Spleen (tissue), 11 donors: ENCODE measurements around the gene SETD7. TPM values are rescaled to one million over a fixed set of nuclear protein-coding genes. Genes with fewer than 3 reads are reported as not detected.
A peak's percentile ranks its signal among the peaks of the same experiment; 100 is the strongest.

Experiments used
- DNase-seq: peaks from one replicate; pipeline ENCODE4 v3.0.0-alpha.2; 2020
- H3K27ac ChIP-seq, 8 donors: fragments of 200-600 bp; sonication (generic) in 7 of 8; 1 replicate in 4 of 8; 2 replicates in 4 of 8; pipeline versions ENCODE4 v1.5.0 to v1.8.0; 2016 to 2021; ENCODE audit warnings: inconsistent platforms in 4 of 8, mild to moderate bottlenecking in 4 of 8, moderate library complexity in 1 of 8
- H3K27me3 ChIP-seq, 7 donors: fragments of 200-600 bp; sonication (generic) in 6 of 7; replicated peaks in 1 of 7; 1 replicate in 4 of 7; 2 replicates in 3 of 7; pipeline versions ENCODE4 v1.5.0 to v1.8.0; 2016 to 2021; ENCODE audit warnings: inconsistent platforms in 3 of 7, mild to moderate bottlenecking in 1 of 7
- H3K36me3 ChIP-seq, 6 donors: fragments of 200-600 bp; sonication (generic) in 5 of 6; 1 replicate in 4 of 6; 2 replicates in 2 of 6; pipeline versions ENCODE4 v1.5.0 to v1.8.0; 2016 to 2021; ENCODE audit warnings: inconsistent platforms in 2 of 6
- H3K4me1 ChIP-seq, 6 donors: fragments of 200-600 bp; sonication (generic) in 5 of 6; 1 replicate in 3 of 6; 2 replicates in 3 of 6; pipeline versions ENCODE4 v1.5.0 to v1.8.0; 2016 to 2021; ENCODE audit warnings: inconsistent platforms in 3 of 6
- H3K4me3 ChIP-seq, 8 donors: fragments of 200-600 bp; sonication (generic) in 7 of 8; 1 replicate in 4 of 8; 2 replicates in 4 of 8; pipeline versions ENCODE4 v1.5.0 to v1.8.0; 2016 to 2021; ENCODE audit warnings: inconsistent platforms in 4 of 8, mild to moderate bottlenecking in 4 of 8, moderate library complexity in 2 of 8
- H3K9me3 ChIP-seq, 8 donors: fragments of 200-600 bp; sonication (generic) in 7 of 8; 1 replicate in 4 of 8; 2 replicates in 4 of 8; pipeline versions ENCODE4 v1.5.0 to v1.8.0; 2016 to 2021; ENCODE audit warnings: inconsistent platforms in 4 of 8
- CTCF ChIP-seq, 11 experiments: fragments of 200-600 bp in 7 of 11; fragments of 450-650 bp in 4 of 11; sonication (generic) in 4 of 11; IDR thresholded peaks in 8 of 11; conservative IDR thresholded peaks in 3 of 11; 1 replicate in 7 of 11; 2 replicates in 4 of 11; pipeline versions ENCODE4 v1.4.0 to v1.8.0; 2016 to 2021; ENCODE audit warnings: antibody characterized with exemption in 11 of 11, inconsistent platforms in 4 of 11, mild to moderate bottlenecking in 1 of 11
- POLR2A ChIP-seq, 3 donors: fragments of 450-650 bp; IDR thresholded peaks; one replicate each; pipeline ENCODE4 v1.5.1; 2017; ENCODE audit warnings: antibody characterized with exemption in 3 of 3, mild to moderate bottlenecking in 1 of 3
- POLR2AphosphoS5 ChIP-seq, 3 donors: sonication (generic); formaldehyde crosslinking; IDR thresholded peaks; one replicate each; pipeline ENCODE4 v1.5.1; 2017; ENCODE audit warnings: antibody characterized with exemption in 3 of 3
- WGBS, 5 donors: extraction: QIAGEN DNeasy Blood & Tissue Kit in 3 of 5; methylation state at CpG; one replicate each; pipeline versions ENCODE4 v1.1.5 to v1.1.7; 2013 to 2018; 5-methylcytosine and 5-hydroxymethylcytosine counted together
- intact Hi-C: fragments of 100-400 bp; cut with DNase I; formaldehyde crosslinking; loops from one replicate; pipeline ENCODE4 v1.15.0; 2023; ENCODE audit warnings: low total_unique reads
- polyA plus RNA-seq, 3 donors: library from polyadenylated mRNA; stranded (reverse); fragments of 200-250 nt; gene quantifications; one replicate each; pipeline ENCODE4 v1.2.1, GENCODE V29; 2013
- total RNA-seq, 7 donors: library from RNA; depleted of rRNA in 3 of 7; stranded (reverse); fragments of >200 nt in 3 of 7; fragmentation: NEBNext Ultra II Directional in 4 of 7; extraction: Animal tissue kit (Norgen Biotek cat#: 25700) in 4 of 7; gene quantifications; one replicate each; pipeline versions ENCODE4 v1.1.0 to v1.2.1, GENCODE V29; 2016 to 2021
- donor health status: healthy with polysubstance abuse.
- donor health status: DM: no; HTN: no; CAD: no; lungs with moderate emphysema.
- donor health status: DM: no; HTN: no; CAD: no.
- donor health status: Bipolar disorder and iron deficiency.
- donor health status: healthy.
- donor health status: DM: no; HTN: no; CAD: no.
- donor health status: DM: yes; HTN: yes; CAD: no.

SETD7 gene
- total and polyA plus RNA-seq, 10 donors = 5.0 to 45.4 (median 30.8) TPM

- intact Hi-C loops = no loop called here
- Histone ChIP-seq H3K27me3 (no peaks in the 10 kb centered on the region), H3K4me3 (no peak overlapping the region), H3K9me3 (no peaks in the 10 kb centered on the region), H3K27ac (no peak overlapping the region), H3K4me1 (no peaks in the 10 kb centered on the region), H3K36me3 (no peaks in the 10 kb centered on the region)
- DNase-seq = no peak
- TF ChIP-seq POLR2A (IDR thresholded peaks at IDR 0.05) (no peak), POLR2AphosphoS5 (IDR thresholded peaks at IDR 0.05) (no peak), CTCF (IDR thresholded peaks at IDR 0.05 in 8 of 11, conservative IDR thresholded peaks at IDR 0.05 in 3 of 11) (no peak)
- 75 to 96% (median 92%) methylated on average over 1 of the region's 1 CpG for WGBS, 5 donors
These were observed 33.5 kb upstream of the SETD7 start for GRCh38 chr4:139589336-139590018.

- intact Hi-C loops = no loop called here
- TF ChIP-seq CTCF (IDR thresholded peaks at IDR 0.05 in 8 of 11, conservative IDR thresholded peaks at IDR 0.05 in 3 of 11) (no peak), POLR2AphosphoS5 (IDR thresholded peaks at IDR 0.05) (no peak), POLR2A (IDR thresholded peaks at IDR 0.05) (no peak)
- no peak for DNase-seq
- H3K27me3 ChIP-seq = no peaks in the 10 kb centered on the region
- no peaks in the 10 kb centered on the region for H3K9me3 ChIP-seq
- 89 to 96% (median 94%) methylated on average over 4 of the region's 4 CpGs for WGBS, 5 donors
- no peaks in the 10 kb centered on the region for H3K36me3 ChIP-seq
- no peaks in the 10 kb centered on the region for H3K4me1 ChIP-seq
- H3K4me3 ChIP-seq = no peak overlapping the region
- H3K27ac ChIP-seq = peak overlapping the region in 2 of 8 donors; percentile 1 to 2
These were observed 31.4 kb upstream of the SETD7 start for GRCh38 chr4:139587446-139587845.

GRCh38 chr4:139585473-139585872 lies 29.5 kb upstream of the SETD7 start:
- no peaks in the 10 kb centered on the region for H3K9me3 ChIP-seq
- TF ChIP-seq CTCF (IDR thresholded peaks at IDR 0.05 in 8 of 11, conservative IDR thresholded peaks at IDR 0.05 in 3 of 11) (no peak), POLR2A (IDR thresholded peaks at IDR 0.05) (no peak), POLR2AphosphoS5 (IDR thresholded peaks at IDR 0.05) (no peak)
- WGBS, 5 donors = 73 to 89% (median 83%) methylated on average over 4 of the region's 4 CpGs
- no peak for DNase-seq
- no peak overlapping the region for H3K4me3 ChIP-seq
- H3K4me1 ChIP-seq = no peaks in the 10 kb centered on the region
- H3K36me3 ChIP-seq = no peaks in the 10 kb centered on the region
- H3K27ac ChIP-seq = no peak overlapping the region
- intact Hi-C loops = no loop called here
- no peaks in the 10 kb centered on the region for H3K27me3 ChIP-seq

- TF ChIP-seq CTCF (IDR thresholded peaks at IDR 0.05 in 8 of 11, conservative IDR thresholded peaks at IDR 0.05 in 3 of 11) = no peak
- no peak overlapping the region for H3K27ac ChIP-seq
- WGBS, 5 donors = 63 to 86% (median 75%) methylated on average over 2 of the region's 2 CpGs
These were observed 28.8 kb upstream of the SETD7 start for GRCh38 chr4:139584784-139585183.

More at GRCh38 chr4:139584784-139585183, 28.8 kb upstream of the SETD7 start:
- intact Hi-C loops = no loop called here
- DNase-seq = no peak
- Histone ChIP-seq H3K4me1 (no peaks in the 10 kb centered on the region), H3K4me3 (no peak overlapping the region), H3K9me3 (no peaks in the 10 kb centered on the region), H3K27me3 (no peaks in the 10 kb centered on the region), H3K36me3 (no peaks in the 10 kb centered on the region)
